HepG2 (cell line): Measurements from ENCODE around the gene SERTM1. TPM values are rescaled to one million over a fixed set of nuclear protein-coding genes. Genes with fewer than 3 reads are reported as not detected.

Experiments
- ATAC-seq: fragments of 200-7000 bp; cut with Tn5 transposase; 3 replicates; pipeline ENCODE4 v1.9.1; 2020; ENCODE audit warnings: mild to moderate bottlenecking, moderate library complexity
- BruUV-seq: library from RNA; stranded (reverse); fragments of 400-500 nt; replicated peaks from 2 replicates; lab custom pipeline; 2021; lab: Mats Ljungman, UMichigan
- CTCF ChIA-PET: fragments of 300-600 bp; formaldehyde crosslinking; extraction: SDS; loops from one replicate; lab custom pipeline; 2021; ENCODE audit warnings: low total read pairs, inconsistent platforms, low intra/inter-chr PET ratio; lab: Yijun Ruan, JAX
- POLR2A ChIA-PET: fragments of 350-600 bp; sonication (Branson Sonifier 250); formaldehyde crosslinking; loops from one replicate; lab custom pipeline; 2020; ENCODE audit warnings: antibody characterized with exemption, inconsistent platforms; lab: Yijun Ruan, JAX
- DNase-seq: peaks from one replicate; pipeline ENCODE4 v3.0.0-alpha.2; 2015; ENCODE audit warnings: low spot score
- FAIRE-seq: peaks from 3 replicates; lab custom pipeline; 2011; peaks lifted over from hg19 to GRCh38; lab: Jason Lieb, UNC
- H2AFZ ChIP-seq: one replicate; pipeline ENCODE4 v1.6.1; 2011; ENCODE audit warnings: low read length, inconsistent platforms
- H3K27ac ChIP-seq: fragments of 300-600 bp; 3 replicates; pipeline ENCODE4 v1.8.0; 2011; ENCODE audit warnings: mixed run types, mild to moderate bottlenecking, mixed read lengths, low read length, inconsistent platforms; ENCODE audit not compliant: insufficient read depth; ENCODE audit errors: extremely low read length
- H3K27me3 ChIP-seq, 2 experiments: fragments of 200-600 bp in 1 of 2; 2 replicates in 1 of 2; 3 replicates in 1 of 2; pipeline versions ENCODE4 v1.6.0 to v1.8.0; 2011; ENCODE audit warnings: low read length in 2 of 2, mild to moderate bottlenecking in 2 of 2, moderate library complexity in 2 of 2, inconsistent platforms in 1 of 2; ENCODE audit not compliant: insufficient read depth in 2 of 2, control insufficient read depth in 1 of 2
- H3K36me3 ChIP-seq, 2 experiments: fragments of 200-600 bp in 1 of 2; replicated peaks in 1 of 2; 2 replicates in 1 of 2; 3 replicates in 1 of 2; pipeline versions ENCODE4 v1.5.1 to v1.8.0; 2011; ENCODE audit warnings: low read length in 2 of 2, inconsistent platforms in 1 of 2; ENCODE audit not compliant: insufficient read depth in 2 of 2, control insufficient read depth in 1 of 2
- H3K4me1 ChIP-seq: 2 replicates; pipeline ENCODE4 v1.5.1; 2012; ENCODE audit warnings: low read length, inconsistent platforms; ENCODE audit not compliant: insufficient read depth
- H3K4me2 ChIP-seq: 2 replicates; pipeline ENCODE4 v1.6.0; 2011; ENCODE audit warnings: low read depth, low read length, inconsistent platforms
- H3K4me3 ChIP-seq, 3 experiments: fragments of 200-600 bp in 1 of 3; sonication (generic), shearing (Covaris generic) in 1 of 3; replicated peaks in 1 of 3; 2 replicates each; pipeline ENCODE4 v1.5.1; 2011 to 2016; ENCODE audit warnings: low read length in 3 of 3, inconsistent platforms in 2 of 3, low read depth in 2 of 3, mild to moderate bottlenecking in 2 of 3, control low read depth in 1 of 3, mixed read lengths in 1 of 3; ENCODE audit not compliant: insufficient read depth in 1 of 3
- H3K79me2 ChIP-seq: one replicate; pipeline ENCODE4 v1.6.1; 2011; ENCODE audit warnings: low read length, inconsistent platforms; ENCODE audit not compliant: insufficient read depth
- H3K9ac ChIP-seq: 2 replicates; pipeline ENCODE4 v1.6.0; 2011; ENCODE audit warnings: mild to moderate bottlenecking, low read depth, low read length, inconsistent platforms; ENCODE audit not compliant: insufficient read depth
- H3K9me3 ChIP-seq: 2 replicates; pipeline ENCODE4 v1.5.1; 2012; ENCODE audit warnings: mild to moderate bottlenecking, low read length
- H4K20me1 ChIP-seq: 2 replicates; pipeline ENCODE4 v1.6.0; 2011; ENCODE audit warnings: inconsistent platforms, mild to moderate bottlenecking, low read length, moderate library complexity; ENCODE audit not compliant: insufficient read depth
- CREB1 ChIP-seq, 2 experiments: fragments of 450-650 bp in 1 of 2; IDR thresholded peaks; 2 replicates each; pipeline ENCODE4 v1.6.1; 2016 to 2017; ENCODE audit warnings: control low read depth in 1 of 2, mild to moderate bottlenecking in 1 of 2, missing compliant biosample characterization in 1 of 2, missing genetic modification characterization in 1 of 2
- HMGA1 ChIP-seq: sonication (generic); formaldehyde crosslinking; conservative IDR thresholded peaks from 2 replicates; pipeline ENCODE4 v1.4.0; 2020; ENCODE audit warnings: missing genetic modification reagents
- HOXA9 ChIP-seq: sonication (generic); formaldehyde crosslinking; IDR thresholded peaks from 2 replicates; pipeline ENCODE4 v1.8.1; 2022; ENCODE audit warnings: missing genetic modification reagents, mild to moderate bottlenecking, moderate library complexity, borderline replicate concordance
- KDM5B ChIP-seq: sonication (generic); formaldehyde crosslinking; IDR thresholded peaks from 2 replicates; pipeline ENCODE4 v1.4.0; 2020; ENCODE audit warnings: missing genetic modification reagents, mild to moderate bottlenecking, borderline replicate concordance
- MED13 ChIP-seq: sonication (generic); formaldehyde crosslinking; IDR thresholded peaks from 2 replicates; pipeline ENCODE4 v1.5.0; 2020; ENCODE audit warnings: missing genetic modification reagents
- NKX3-1 ChIP-seq: sonication (generic); formaldehyde crosslinking; IDR thresholded peaks from 2 replicates; pipeline ENCODE4 v1.5.0; 2020; ENCODE audit warnings: missing genetic modification reagents
- TBX3 ChIP-seq: fragments of 450-650 bp; IDR thresholded peaks from 2 replicates; pipeline ENCODE4 v1.6.1; 2017; ENCODE audit warnings: antibody characterized with exemption, mild to moderate bottlenecking, inconsistent platforms, borderline replicate concordance
- ZNF333 ChIP-seq: sonication (generic); formaldehyde crosslinking; IDR thresholded peaks from 2 replicates; pipeline ENCODE4 v1.4.0; 2020; ENCODE audit warnings: mild to moderate bottlenecking, missing genetic modification reagents, borderline replicate concordance
- ZNF484 ChIP-seq: sonication (generic); formaldehyde crosslinking; IDR thresholded peaks from 2 replicates; pipeline ENCODE4 v1.5.1; 2020; ENCODE audit warnings: mild to moderate bottlenecking, low read depth, missing genetic modification reagents, borderline replicate concordance
- ZNF549 ChIP-seq: sonication (generic); formaldehyde crosslinking; IDR thresholded peaks from 2 replicates; pipeline ENCODE4 v1.5.0; 2020; ENCODE audit warnings: missing genetic modification reagents
- ZNF564 ChIP-seq: sonication (generic); formaldehyde crosslinking; IDR thresholded peaks from 2 replicates; pipeline ENCODE4 v1.8.1; 2023; ENCODE audit warnings: mild to moderate bottlenecking, missing genetic modification reagents
- ZNF879 ChIP-seq: sonication (generic); formaldehyde crosslinking; IDR thresholded peaks from 2 replicates; pipeline ENCODE4 v1.8.1; 2023; ENCODE audit warnings: missing genetic modification reagents
- WGBS: methylation state at CpG from one replicate; pipeline ENCODE4 v1.1.6; 2017; ENCODE audit warnings: low lambda C conversion rate; 5-methylcytosine and 5-hydroxymethylcytosine counted together
- in situ Hi-C: cut with HindIII; loops from 2 replicates; pipeline ENCODE4 v1.10.0; 2017; ENCODE audit warnings: low pct_unique_long_range_greater_than_20kb; ENCODE audit not compliant: extremely low pct_ligation_motif_present
- intact Hi-C: fragments of 100-400 bp; cut with micrococcal nuclease; formaldehyde crosslinking; loops from one replicate; pipeline ENCODE4 v1.10.0; 2022; ENCODE audit not compliant: unreplicated experiment
- polyA plus RNA-seq, 8 experiments: library from polyadenylated mRNA; depleted of rRNA in 3 of 8; stranded (reverse) in 7 of 8; unstranded in 1 of 8; fragments of >200 nt; fragmentation: Illumina TruSeq in 4 of 8; extraction: Trizol in 4 of 8; gene quantifications; 2 replicates each; pipeline versions ENCODE4 v1.2.1 to v1.2.3, GENCODE V29; 2011 to 2016; ENCODE audit warnings: low read depth in 4 of 8, missing spikeins in 1 of 8, mixed read lengths in 1 of 8; ENCODE audit not compliant: insufficient read depth in 1 of 8
- total RNA-seq, 5 experiments: library from RNA; depleted of rRNA; stranded (reverse); fragments of >200 nt; fragmentation: Illumina TruSeq; extraction: Trizol; gene quantifications; 2 replicates each; pipeline ENCODE4 v1.2.3, GENCODE V29; 2016; ENCODE audit warnings: low read depth in 1 of 5
- TF ChIP-seq, protein P1 (sequence below): IDR thresholded peaks from 2 replicates; pipeline ENCODE4 v1.6.1; 2012; ENCODE audit warnings: low read depth, low read length, improper control_type of control experiment
- TF ChIP-seq, protein P2 (sequence below): sonication (generic); formaldehyde crosslinking; IDR thresholded peaks from 2 replicates; pipeline ENCODE4 v1.5.1; 2020; ENCODE audit warnings: mild to moderate bottlenecking, missing genetic modification reagents, moderate library complexity
- TF ChIP-seq, protein P3 (sequence below): sonication (generic); formaldehyde crosslinking; IDR thresholded peaks from 2 replicates; pipeline ENCODE4 v1.4.0; 2020; ENCODE audit warnings: mild to moderate bottlenecking, missing genetic modification reagents, borderline replicate concordance
- TF ChIP-seq, protein P4 (sequence below): fragments of 450-650 bp; IDR thresholded peaks from 2 replicates; pipeline ENCODE4 v1.6.1; 2017; ENCODE audit warnings: mild to moderate bottlenecking
- TF ChIP-seq, protein P5 (sequence below): sonication (generic); formaldehyde crosslinking; IDR thresholded peaks from 2 replicates; pipeline ENCODE4 v1.5.0; 2020; ENCODE audit warnings: missing genetic modification reagents, mild to moderate bottlenecking, borderline replicate concordance

Gene SERTM1
- total and polyA plus RNA-seq, 2 of the 13 experiments (the other 11 are each of a cell fraction or from before 2014, with no cell fraction given), result not detected

DNA sequence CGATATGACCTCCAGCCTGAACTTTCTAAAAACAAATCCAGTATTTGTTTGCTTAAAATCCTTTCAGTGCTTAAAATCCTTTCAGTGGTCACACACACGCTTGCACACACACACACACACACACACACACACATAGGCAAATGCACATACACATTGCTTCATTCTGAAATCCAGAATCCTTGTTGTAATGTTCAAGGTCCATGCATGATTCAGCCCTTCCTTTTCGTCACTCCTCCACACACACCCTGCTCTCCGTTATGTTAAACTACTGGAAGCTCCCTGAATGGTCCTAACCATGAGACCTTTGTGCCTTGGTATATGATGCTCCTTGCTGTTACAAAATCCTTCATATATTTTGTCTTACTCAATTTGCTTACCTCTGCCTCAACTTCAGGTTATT is 44.9 kb downstream of the SERTM1 start:
- Histone ChIP-seq H3K9ac (no peak overlapping the region), H3K27me3 (peaks cover 0 to 8% of the 10 kb centered on the region in 2 experiments; a peak in 4 of 5 replicates), H3K4me1 (no peaks in the 10 kb centered on the region; the same call in 1 of the 2 replicates), H2AFZ (no peak overlapping the region), H3K4me3 (no peak overlapping the region), H3K36me3 (no peaks in the 10 kb centered on the region), H4K20me1 (no peaks in the 10 kb centered on the region), H3K27ac (no peak overlapping the region), H3K4me2 (no peak overlapping the region), H3K79me2 (no peaks in the 10 kb centered on the region), H3K9me3 (no peaks in the 10 kb centered on the region)
- intact Hi-C loops, result no loop called here
- WGBS, result 3% methylated on average over 4 of the region's 4 CpGs
- FAIRE-seq (no peak), DNase-seq (peak; percentile 50), ATAC-seq (peak; percentile 87)
- in situ Hi-C loops, result no loop called here
- POLR2A ChIA-PET, result no interaction called here
- CTCF ChIA-PET, result no interaction called here
- no TSS peak for BruUV-seq
- TF ChIP-seq KDM5B (CRISPR knock-in tag) (no peak), TBX3 (no peak), HMGA1 (CRISPR knock-in tag) (no peak), ZNF484 (CRISPR knock-in tag) (no peak), ZNF549 (CRISPR knock-in tag) (no peak), CREB1 (IDR thresholded peaks at IDR 0.05) (peak; percentile 41; the same call in 1 of the 2 replicates), CREB1 (CRISPR knock-in tag; IDR thresholded peaks at IDR 0.05) (no peak), ZNF564 (no peak), NKX3-1 (CRISPR knock-in tag) (no peak), ZNF879 (CRISPR knock-in tag) (no peak), HOXA9 (no peak), MED13 (CRISPR knock-in tag) (no peak), ZNF333 (CRISPR knock-in tag) (no peak)
- TF ChIP-seq, protein P1, sequence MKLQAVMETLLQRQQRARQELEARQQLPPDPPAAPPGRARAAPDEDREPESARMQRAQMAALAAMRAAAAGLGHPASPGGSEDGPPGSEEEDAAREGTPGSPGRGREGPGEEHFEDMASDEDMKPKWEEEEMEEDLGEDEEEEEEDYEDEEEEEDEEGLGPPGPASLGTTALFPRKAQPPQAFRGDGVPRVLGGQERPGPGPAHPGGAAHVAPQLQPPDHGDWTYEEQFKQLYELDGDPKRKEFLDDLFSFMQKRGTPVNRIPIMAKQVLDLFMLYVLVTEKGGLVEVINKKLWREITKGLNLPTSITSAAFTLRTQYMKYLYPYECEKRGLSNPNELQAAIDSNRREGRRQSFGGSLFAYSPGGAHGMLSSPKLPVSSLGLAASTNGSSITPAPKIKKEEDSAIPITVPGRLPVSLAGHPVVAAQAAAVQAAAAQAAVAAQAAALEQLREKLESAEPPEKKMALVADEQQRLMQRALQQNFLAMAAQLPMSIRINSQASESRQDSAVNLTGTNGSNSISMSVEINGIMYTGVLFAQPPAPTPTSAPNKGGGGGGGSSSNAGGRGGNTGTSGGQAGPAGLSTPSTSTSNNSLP, result peak; percentile 71; the same call in 1 of the 2 replicates
- TF ChIP-seq, protein P2, sequence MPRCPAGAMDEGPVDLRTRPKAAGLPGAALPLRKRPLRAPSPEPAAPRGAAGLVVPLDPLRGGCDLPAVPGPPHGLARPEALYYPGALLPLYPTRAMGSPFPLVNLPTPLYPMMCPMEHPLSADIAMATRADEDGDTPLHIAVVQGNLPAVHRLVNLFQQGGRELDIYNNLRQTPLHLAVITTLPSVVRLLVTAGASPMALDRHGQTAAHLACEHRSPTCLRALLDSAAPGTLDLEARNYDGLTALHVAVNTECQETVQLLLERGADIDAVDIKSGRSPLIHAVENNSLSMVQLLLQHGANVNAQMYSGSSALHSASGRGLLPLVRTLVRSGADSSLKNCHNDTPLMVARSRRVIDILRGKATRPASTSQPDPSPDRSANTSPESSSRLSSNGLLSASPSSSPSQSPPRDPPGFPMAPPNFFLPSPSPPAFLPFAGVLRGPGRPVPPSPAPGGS (CRISPR knock-in tag), result no peak
- TF ChIP-seq, protein P3, sequence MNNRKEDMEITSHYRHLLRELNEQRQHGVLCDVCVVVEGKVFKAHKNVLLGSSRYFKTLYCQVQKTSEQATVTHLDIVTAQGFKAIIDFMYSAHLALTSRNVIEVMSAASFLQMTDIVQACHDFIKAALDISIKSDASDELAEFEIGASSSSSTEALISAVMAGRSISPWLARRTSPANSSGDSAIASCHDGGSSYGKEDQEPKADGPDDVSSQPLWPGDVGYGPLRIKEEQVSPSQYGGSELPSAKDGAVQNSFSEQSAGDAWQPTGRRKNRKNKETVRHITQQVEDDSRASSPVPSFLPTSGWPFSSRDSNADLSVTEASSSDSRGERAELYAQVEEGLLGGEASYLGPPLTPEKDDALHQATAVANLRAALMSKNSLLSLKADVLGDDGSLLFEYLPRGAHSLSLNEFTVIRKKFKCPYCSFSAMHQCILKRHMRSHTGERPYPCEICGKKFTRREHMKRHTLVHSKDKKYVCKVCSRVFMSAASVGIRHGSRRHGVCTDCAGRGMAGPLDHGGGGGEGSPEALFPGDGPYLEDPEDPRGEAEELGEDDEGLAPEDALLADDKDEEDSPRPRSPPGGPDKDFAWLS (CRISPR knock-in tag), result no peak
- TF ChIP-seq, protein P4, sequence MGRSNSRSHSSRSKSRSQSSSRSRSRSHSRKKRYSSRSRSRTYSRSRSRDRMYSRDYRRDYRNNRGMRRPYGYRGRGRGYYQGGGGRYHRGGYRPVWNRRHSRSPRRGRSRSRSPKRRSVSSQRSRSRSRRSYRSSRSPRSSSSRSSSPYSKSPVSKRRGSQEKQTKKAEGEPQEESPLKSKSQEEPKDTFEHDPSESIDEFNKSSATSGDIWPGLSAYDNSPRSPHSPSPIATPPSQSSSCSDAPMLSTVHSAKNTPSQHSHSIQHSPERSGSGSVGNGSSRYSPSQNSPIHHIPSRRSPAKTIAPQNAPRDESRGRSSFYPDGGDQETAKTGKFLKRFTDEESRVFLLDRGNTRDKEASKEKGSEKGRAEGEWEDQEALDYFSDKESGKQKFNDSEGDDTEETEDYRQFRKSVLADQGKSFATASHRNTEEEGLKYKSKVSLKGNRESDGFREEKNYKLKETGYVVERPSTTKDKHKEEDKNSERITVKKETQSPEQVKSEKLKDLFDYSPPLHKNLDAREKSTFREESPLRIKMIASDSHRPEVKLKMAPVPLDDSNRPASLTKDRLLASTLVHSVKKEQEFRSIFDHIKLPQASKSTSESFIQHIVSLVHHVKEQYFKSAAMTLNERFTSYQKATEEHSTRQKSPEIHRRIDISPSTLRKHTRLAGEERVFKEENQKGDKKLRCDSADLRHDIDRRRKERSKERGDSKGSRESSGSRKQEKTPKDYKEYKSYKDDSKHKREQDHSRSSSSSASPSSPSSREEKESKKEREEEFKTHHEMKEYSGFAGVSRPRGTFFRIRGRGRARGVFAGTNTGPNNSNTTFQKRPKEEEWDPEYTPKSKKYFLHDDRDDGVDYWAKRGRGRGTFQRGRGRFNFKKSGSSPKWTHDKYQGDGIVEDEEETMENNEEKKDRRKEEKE, result no peak
- TF ChIP-seq, protein P5, sequence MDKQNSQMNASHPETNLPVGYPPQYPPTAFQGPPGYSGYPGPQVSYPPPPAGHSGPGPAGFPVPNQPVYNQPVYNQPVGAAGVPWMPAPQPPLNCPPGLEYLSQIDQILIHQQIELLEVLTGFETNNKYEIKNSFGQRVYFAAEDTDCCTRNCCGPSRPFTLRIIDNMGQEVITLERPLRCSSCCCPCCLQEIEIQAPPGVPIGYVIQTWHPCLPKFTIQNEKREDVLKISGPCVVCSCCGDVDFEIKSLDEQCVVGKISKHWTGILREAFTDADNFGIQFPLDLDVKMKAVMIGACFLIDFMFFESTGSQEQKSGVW, result no peak
